ELR (cell line): Measurements from ENCODE around the gene MRPL41.
A peak's percentile ranks its signal among the peaks of the same experiment; 100 is the strongest.
"Not testable (repeated sequence)": the region's sequence is repeated elsewhere in the genome, so short reads cannot be mapped to it uniquely, and the experiment has no call there.

Experiments used
- DNase-seq: peaks from one replicate; pipeline ENCODE4 v3.0.0-alpha.2; 2015; ENCODE audit warnings: low read depth

Gene MRPL41

DNA sequence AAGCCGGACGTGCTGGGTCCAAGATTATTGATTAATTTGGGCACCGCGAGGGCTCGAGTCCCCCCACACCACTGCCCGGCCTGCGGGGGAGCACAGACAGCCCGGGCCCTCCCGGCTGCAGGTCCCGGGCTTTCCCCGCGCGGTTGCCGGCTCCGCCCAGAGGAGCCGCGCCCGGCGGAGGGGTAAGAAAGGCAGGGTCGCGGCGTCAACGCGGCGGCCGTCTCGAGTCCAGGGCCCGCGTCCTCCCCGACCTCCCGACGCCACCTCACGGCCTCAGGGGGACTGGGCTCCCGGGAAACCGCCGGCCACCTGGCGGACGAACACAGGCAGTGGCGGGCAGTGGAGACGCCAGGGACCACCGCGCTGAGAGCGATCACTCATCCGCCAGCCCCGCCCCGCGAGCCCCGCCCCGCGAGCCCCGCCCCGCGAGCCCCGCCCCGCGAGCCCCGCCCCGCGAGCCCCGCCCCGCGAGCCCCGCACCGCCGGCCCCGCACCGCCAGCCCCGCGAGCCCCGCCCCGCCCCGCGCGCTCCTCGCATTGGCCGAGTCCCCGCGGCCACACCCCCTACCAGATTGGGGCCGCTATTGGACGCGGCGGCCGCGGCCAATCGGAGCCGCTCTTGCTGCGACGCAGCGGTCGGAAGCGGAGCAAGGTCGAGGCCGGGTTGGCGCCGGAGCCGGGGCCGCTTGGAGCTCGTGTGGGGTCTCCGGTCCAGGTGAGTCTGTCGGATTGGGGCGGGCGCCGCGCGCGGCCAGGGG lies at the start of gene MRPL41:
MRPL41 (plus strand) TSS at position 616 of the 758 bp plus-strand sequence. CDS start 203 bp downstream, outside the sequence.
- DNase-seq: peak; percentile 89

DNA sequence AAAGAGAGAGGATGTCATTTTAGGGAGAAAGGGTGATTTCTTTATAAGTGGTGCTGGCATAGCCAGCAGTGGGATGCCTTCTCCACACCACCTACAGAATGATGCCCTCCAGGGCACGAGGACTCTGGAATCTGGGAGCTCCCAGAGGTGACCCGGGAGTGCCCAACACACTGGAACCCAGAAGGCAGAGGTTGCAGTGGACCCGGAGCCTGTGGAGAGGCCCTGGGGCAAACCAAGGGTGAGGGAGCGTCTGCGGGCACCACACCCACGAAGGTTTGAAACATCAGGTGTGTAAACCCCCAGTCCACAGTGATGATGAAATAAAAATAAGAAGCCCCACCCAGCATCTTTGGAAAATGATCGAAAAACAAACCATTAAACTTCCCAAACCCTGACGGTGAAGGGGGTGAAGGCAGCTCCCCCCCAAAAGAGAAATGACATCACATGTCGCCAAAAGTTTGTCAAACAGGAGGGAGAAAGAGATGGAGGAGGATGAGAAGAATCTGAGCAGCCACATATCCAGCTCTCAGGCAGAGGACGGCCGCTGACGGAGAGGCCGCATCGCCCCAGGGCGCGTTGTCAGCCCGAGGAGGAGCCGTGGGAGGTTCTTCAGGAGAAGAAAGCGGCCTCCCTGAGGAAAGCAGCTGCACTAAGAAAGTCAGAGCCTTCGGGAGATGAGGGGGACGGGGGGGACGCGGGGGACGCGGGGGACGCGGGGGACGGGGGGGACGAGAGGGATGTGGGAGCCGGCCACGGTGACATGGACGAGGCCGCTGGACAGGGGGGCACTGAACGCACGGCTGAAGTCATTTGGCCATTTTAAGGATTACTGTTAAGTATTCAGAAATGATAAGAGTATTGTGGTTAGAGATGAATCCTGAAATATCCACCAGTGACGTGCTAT lies 49.4 kb upstream of the MRPL41 start:
- peak; percentile 21 for DNase-seq

- no peak for DNase-seq
Measured at GRCh38 chr9:137504432-137504777, 47.3 kb upstream of the MRPL41 start.

- no peak for DNase-seq
Measured at GRCh38 chr9:137505421-137506140, 46.1 kb upstream of the MRPL41 start.

GRCh38 chr9:137506274-137506673 lies 45.4 kb upstream of the MRPL41 start:
- no peak for DNase-seq

DNA sequence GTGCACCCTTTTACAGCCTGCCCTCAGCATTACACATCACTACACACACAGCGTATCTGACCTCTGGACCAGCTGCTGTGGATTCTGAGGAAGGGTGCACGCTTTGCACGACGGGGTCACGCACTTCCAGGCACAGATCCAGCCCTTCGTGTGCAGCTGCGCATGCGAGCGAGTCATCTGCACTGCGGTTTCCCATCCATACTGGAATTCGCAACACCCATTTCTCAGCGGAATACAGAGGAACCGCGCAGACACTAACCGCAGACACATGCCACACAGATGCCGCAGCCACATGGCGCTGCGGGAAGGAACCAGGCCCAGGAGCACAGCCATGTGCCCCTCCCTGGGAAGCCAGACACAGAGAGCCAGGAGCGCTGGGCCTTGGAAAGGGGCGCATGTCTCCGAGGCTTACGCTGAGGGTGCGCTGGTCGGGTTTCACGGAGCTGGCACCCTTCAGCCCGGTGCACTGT lies 44.9 kb upstream of the MRPL41 start:
- DNase-seq: peak; percentile 81

- DNase-seq: no peak
Measured at GRCh38 chr9:137509198-137509597, 42.5 kb upstream of the MRPL41 start.

DNA sequence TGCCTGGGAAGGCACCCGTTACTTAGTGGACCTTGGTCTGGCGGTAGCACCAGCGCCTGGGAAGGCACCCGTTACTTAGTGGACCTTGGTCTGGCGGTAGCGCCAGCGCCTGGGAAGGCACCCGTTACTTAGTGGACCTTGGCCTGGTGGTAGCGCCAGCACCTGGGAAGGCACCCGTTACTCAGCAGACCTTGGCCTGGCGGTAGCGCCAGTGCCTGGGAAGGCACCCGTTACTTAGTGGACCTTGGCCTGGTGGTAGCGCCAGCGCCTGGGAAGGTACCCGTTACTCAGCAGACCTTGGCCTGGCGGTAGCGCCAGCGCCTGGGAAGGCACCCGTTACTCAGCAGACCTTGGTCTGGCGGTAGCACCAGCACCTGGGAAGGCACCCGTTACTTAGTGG lies 40.6 kb upstream of the MRPL41 start:
- DNase-seq: not testable (repeated sequence)

GRCh38 chr9:137511758-137512463 lies 39.8 kb upstream of the MRPL41 start:
- DNase-seq: no peak

- not testable (repeated sequence) for DNase-seq
Measured at GRCh38 chr9:137513136-137513535, 38.5 kb upstream of the MRPL41 start.

- not testable (repeated sequence) for DNase-seq
Measured at GRCh38 chr9:137513801-137514570, 37.7 kb upstream of the MRPL41 start.

- DNase-seq: no peak
Measured at GRCh38 chr9:137514691-137515337, 36.9 kb upstream of the MRPL41 start.

DNA sequence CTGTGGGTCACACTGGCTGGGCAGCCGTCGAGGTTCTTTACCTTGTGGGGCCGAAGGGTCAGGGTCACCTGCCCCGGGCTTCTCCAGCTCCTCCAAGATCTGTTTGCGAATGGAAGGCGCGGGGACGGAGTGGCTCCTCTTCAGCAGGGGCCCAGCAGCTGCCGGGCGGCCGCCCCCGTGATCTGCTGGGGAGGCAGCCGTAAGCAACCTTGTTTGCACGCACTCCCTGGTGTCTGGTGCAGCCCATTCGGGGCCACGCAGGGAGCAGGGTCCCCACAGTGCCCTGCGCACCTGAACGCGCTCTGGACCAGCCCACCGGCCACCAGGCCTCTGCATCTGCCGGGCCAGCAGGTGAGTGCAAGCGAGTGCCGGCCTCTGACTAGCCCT lies 36.3 kb upstream of the MRPL41 start:
- DNase-seq: no peak

DNA sequence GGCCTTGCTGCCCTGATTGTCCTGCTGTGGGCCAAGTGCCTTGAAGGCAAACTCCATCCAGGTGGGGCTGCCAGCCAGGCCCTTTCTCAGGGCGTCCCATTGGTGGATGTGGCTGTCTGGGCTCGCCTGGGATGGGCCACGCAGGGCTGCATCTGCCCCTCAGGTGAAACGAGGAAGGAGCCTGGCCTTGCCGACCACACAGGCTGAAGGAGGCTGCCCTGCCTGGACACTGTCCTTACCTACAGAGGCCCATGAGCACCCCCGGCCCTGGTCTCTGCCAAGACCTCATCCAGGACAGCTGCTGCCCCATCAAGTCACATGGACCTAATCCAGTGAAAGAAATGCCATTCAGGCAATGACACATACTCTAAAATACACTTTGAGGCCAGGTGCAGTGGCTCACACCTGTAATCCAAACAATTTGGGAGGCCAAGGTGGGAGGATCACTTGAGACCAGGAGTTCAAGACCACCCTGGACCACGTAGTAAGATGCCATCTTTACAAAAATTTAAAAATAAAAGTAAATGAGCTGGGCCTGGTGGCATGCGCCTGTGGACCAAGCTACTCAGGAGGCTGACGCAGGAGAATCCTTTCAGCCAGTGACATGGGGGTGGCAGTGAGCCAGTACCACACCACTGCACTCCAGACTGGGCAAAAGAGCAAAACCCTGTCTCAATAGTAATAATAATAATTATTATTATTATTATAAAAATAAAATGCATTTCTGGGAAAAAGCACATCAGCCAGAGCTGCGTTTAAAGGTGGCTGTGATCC lies 35.3 kb upstream of the MRPL41 start:
- DNase-seq: no peak

GRCh38 chr9:137518661-137519459 lies 32.8 kb upstream of the MRPL41 start:
- not testable (repeated sequence) for DNase-seq

DNA sequence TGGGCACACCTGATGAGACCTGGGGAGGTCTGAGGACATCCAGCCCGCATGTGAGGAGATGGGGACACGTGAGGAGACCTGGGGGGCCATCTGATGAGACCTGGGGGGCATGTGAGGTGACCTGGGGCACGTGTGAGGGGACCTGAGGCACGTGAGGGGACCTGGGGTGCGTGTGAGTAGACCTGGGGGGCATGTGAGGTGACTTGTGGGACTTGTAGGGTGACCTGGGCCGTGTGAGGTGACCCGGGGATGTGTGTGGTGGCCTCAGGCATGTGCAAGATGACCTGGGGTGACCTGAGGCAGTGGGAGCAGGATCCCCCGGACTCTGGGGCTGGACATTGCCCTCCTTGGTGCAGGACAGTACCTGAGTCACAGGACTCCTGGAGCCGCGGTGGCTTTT lies 32.1 kb upstream of the MRPL41 start:
- DNase-seq: no peak

DNA sequence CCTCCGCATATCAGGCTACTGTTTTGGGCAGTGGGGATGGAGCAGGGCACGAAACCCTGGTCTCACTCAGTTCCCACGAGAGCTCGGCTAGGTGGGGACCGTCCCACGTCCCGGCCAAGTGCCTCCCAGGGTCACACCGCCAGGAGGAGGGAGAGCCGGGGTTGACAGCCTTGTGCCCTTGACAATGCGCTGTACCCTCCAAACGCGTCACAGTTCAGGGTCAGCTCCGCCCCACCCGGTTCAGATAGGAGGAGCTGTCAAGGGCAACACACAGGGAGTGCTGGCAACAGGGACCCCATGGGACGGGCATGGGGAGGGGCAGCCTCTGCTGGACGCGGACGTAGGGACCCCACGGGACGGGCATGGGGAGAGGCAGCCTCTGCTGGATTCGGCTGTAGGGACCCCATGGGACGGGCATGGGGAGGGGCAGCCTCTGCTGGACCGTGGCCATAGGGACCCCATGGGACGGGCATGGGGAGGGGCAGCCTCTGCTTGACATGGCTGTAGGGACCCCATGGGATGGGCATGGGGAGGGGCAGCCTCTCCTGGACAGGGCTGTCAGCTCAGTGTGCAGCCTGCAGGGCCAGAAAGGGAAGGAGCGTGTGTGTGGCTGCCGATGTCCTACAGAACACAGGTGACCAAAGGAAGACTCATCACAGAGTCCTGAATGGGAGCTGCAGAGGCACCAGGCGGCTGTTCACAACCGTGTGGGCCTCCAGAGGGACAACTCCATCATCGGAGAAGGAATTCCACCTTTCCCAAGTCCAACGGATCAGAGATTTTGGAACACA lies 30.9 kb upstream of the MRPL41 start:
- DNase-seq: no peak

DNA sequence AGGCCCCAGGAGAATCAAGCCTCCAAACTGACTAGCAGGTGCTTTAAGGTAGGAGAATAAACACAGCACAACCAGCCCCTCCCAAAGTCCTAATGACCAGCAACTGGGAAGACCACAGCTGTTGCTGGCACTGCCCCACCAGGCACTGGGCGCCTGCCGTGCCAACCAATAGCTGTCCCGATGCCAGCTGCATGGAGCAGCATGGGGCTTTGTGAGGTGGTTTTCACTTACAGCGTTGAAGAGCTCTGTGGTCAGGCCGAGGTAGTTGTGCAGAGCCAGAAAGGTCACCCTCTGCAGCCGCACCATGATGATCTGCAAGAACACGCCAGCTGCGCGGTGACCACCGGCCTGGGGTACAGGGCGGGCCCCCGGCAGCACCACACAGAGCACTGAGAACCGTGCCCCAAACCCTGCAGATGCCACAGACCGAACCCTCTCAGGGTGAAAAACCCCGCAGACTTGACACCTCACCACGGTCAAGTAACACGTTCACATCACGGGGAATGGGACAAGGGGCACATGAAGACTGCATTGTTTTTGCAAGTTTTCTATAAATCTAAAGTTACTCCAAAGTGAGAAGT lies 30.2 kb upstream of the MRPL41 start:
- no peak for DNase-seq
